PC-3 (cell line): Measurements from ENCODE around the gene GTF2A1L.

Experiments
- EZH2phosphoT487 ChIP-seq: fragments of 300-600 bp; sonication (generic); IDR thresholded peaks from 2 replicates; pipeline ENCODE4 v1.6.1; 2018; ENCODE audit warnings: mild to moderate bottlenecking, antibody characterized with exemption, low read length, borderline replicate concordance
- TF ChIP-seq, protein P1 (sequence below): fragments of 300-600 bp; sonication (generic); conservative IDR thresholded peaks from 2 replicates; pipeline ENCODE4 v1.5.1; 2017; ENCODE audit warnings: antibody characterized with exemption, low read depth, mild to moderate bottlenecking, low read length

DNA sequence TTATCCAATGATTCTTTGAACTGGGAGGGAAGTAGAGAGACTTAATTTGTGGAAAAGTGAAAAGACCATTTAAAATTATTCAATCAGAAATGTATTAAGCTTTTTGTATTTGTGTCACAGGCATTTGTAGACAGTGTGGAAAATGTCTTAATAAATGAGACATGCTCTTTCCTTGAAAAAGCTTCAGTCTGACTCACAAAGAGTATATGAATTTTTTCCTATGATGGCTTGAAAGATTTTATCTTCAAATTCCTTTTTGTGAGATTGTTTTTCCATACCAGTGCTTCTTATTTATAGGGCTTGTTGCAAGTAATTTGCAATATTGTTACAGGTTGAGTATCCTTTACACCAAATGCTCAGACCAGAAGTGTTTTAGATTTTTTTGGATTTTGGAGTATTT is 48.2 kb upstream of the GTF2A1L start:
- TF ChIP-seq, protein P1, sequence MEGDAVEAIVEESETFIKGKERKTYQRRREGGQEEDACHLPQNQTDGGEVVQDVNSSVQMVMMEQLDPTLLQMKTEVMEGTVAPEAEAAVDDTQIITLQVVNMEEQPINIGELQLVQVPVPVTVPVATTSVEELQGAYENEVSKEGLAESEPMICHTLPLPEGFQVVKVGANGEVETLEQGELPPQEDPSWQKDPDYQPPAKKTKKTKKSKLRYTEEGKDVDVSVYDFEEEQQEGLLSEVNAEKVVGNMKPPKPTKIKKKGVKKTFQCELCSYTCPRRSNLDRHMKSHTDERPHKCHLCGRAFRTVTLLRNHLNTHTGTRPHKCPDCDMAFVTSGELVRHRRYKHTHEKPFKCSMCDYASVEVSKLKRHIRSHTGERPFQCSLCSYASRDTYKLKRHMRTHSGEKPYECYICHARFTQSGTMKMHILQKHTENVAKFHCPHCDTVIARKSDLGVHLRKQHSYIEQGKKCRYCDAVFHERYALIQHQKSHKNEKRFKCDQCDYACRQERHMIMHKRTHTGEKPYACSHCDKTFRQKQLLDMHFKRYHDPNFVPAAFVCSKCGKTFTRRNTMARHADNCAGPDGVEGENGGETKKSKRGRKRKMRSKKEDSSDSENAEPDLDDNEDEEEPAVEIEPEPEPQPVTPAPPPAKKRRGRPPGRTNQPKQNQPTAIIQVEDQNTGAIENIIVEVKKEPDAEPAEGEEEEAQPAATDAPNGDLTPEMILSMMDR: no peak
- no peak for TF ChIP-seq EZH2phosphoT487
